WTC11 (cell line): ENCODE results near the gene MAMLD1. TPM values are rescaled to one million over a fixed set of nuclear protein-coding genes. Genes with fewer than 3 reads are reported as not detected.

ENCODE experiments used
- ATAC-seq: fragments of 200-7000 bp; cut with Tn5 transposase; 2 replicates; pipeline ENCODE4 v1.10.0; 2021; ENCODE audit warnings: mild to moderate bottlenecking, moderate library complexity
- CTCF ChIA-PET: fragments of 300-600 bp; sonication (Branson Sonifier 250); formaldehyde crosslinking; loops from one replicate; lab custom pipeline; 2021; ENCODE audit warnings: antibody characterized with exemption; lab: Charles Lee
- POLR2A ChIA-PET: fragments of 350-600 bp; sonication (Branson Sonifier 250); formaldehyde crosslinking; loops from one replicate; lab custom pipeline; 2021; ENCODE audit warnings: antibody characterized with exemption; lab: Charles Lee
- DNase-seq: peaks from one replicate; pipeline ENCODE4 v3.0.0; 2021; ENCODE audit warnings: low spot score
- H3K27ac Mint-ChIP-seq: 2 replicates; pipeline ENCODE4 v1.8.0; 2021; ENCODE audit warnings: mixed read lengths
- H3K27me3 Mint-ChIP-seq: 2 replicates; pipeline ENCODE4 v1.8.0; 2021; ENCODE audit warnings: low read depth, mild to moderate bottlenecking, moderate library complexity, mixed read lengths
- H3K36me3 Mint-ChIP-seq: 2 replicates; pipeline ENCODE4 v1.8.0; 2021; ENCODE audit warnings: mixed read lengths
- H3K4me1 Mint-ChIP-seq: 2 replicates; pipeline ENCODE4 v1.8.0; 2022; ENCODE audit warnings: mixed read lengths
- H3K4me3 Mint-ChIP-seq: 2 replicates; pipeline ENCODE4 v1.8.0; 2021; ENCODE audit warnings: mild to moderate bottlenecking, moderate library complexity, mixed read lengths
- H3K9me3 Mint-ChIP-seq: 2 replicates; pipeline ENCODE4 v1.8.0; 2021; ENCODE audit warnings: mixed read lengths
- ATF1 ChIP-seq: sonication (generic); formaldehyde crosslinking; IDR thresholded peaks from 2 replicates; pipeline ENCODE4 v1.8.1; 2023; ENCODE audit warnings: mild to moderate bottlenecking, moderate library complexity, missing genetic modification reagents
- CBFB ChIP-seq: sonication (generic); formaldehyde crosslinking; IDR thresholded peaks from 2 replicates; pipeline ENCODE4 v1.8.1; 2022; ENCODE audit warnings: mild to moderate bottlenecking, low read depth, missing genetic modification reagents
- GTF2I ChIP-seq: fragments of 250-450 bp; sonication (Bioruptor Pico); conservative IDR thresholded peaks from 2 replicates; pipeline ENCODE4 v1.4.0; 2021; ENCODE audit warnings: mild to moderate bottlenecking
- JAZF1 ChIP-seq: fragments of 250-450 bp; sonication (Bioruptor Pico); IDR thresholded peaks from 2 replicates; pipeline ENCODE4 v1.9.0; 2021; ENCODE audit warnings: moderate library complexity, mild to moderate bottlenecking, inconsistent platforms
- NFATC4 ChIP-seq: fragments of 250-450 bp; sonication (Bioruptor Pico); IDR thresholded peaks from 2 replicates; pipeline ENCODE4 v1.9.0; 2021; ENCODE audit warnings: mild to moderate bottlenecking
- SMAD3 ChIP-seq: sonication (generic); formaldehyde crosslinking; IDR thresholded peaks from 2 replicates; pipeline ENCODE4 v1.8.0; 2022; ENCODE audit warnings: missing genetic modification reagents, mild to moderate bottlenecking, borderline replicate concordance
- TP53 ChIP-seq: sonication (generic); formaldehyde crosslinking; IDR thresholded peaks from 2 replicates; pipeline ENCODE4 v1.8.1; 2023; ENCODE audit warnings: mild to moderate bottlenecking, missing genetic modification reagents
- ZNF121 ChIP-seq: sonication (generic); formaldehyde crosslinking; IDR thresholded peaks from 2 replicates; pipeline ENCODE4 v1.8.0; 2023; ENCODE audit warnings: missing genetic modification reagents
- ZNF232 ChIP-seq: sonication (generic); formaldehyde crosslinking; IDR thresholded peaks from 2 replicates; pipeline ENCODE4 v1.8.0; 2022; ENCODE audit warnings: mild to moderate bottlenecking, missing genetic modification reagents
- ZNF416 ChIP-seq: fragments of 250-450 bp; sonication (Bioruptor Pico); IDR thresholded peaks from 2 replicates; pipeline ENCODE4 v1.9.0; 2021; ENCODE audit warnings: mild to moderate bottlenecking, inconsistent platforms
- ZNF423 ChIP-seq: fragments of 250-450 bp; sonication (Bioruptor Pico); IDR thresholded peaks from 2 replicates; pipeline ENCODE4 v2.1.2; 2022; ENCODE audit warnings: mild to moderate bottlenecking, moderate library complexity
- total RNA-seq: library from RNA; stranded (reverse); gene quantifications from 3 replicates; pipeline ENCODE4 v1.2.3, GENCODE V29; 2021
- TF ChIP-seq, protein P1 (sequence below): sonication (generic); formaldehyde crosslinking; IDR thresholded peaks from 2 replicates; pipeline ENCODE4 v1.8.1; 2022; ENCODE audit warnings: low read depth, missing genetic modification reagents, borderline replicate concordance
- TF ChIP-seq, protein P2 (sequence below): fragments of 250-450 bp; sonication (Bioruptor Pico); IDR thresholded peaks from 2 replicates; pipeline ENCODE4 v1.9.0; 2021; ENCODE audit warnings: mild to moderate bottlenecking, borderline replicate concordance
- TF ChIP-seq, protein P3 (sequence below): sonication (generic); formaldehyde crosslinking; IDR thresholded peaks from 2 replicates; pipeline ENCODE4 v1.8.1; 2022; ENCODE audit warnings: mild to moderate bottlenecking, missing genetic modification reagents, moderate library complexity, borderline replicate concordance
- TF ChIP-seq, protein P4 (sequence below): sonication (generic); formaldehyde crosslinking; IDR thresholded peaks from 2 replicates; pipeline ENCODE4 v1.8.0; 2023; ENCODE audit warnings: missing genetic modification reagents
- TF ChIP-seq, protein P5 (sequence below): sonication (generic); formaldehyde crosslinking; IDR thresholded peaks from 2 replicates; pipeline ENCODE4 v1.8.1; 2023; ENCODE audit warnings: mild to moderate bottlenecking, missing genetic modification reagents

The MAMLD1 gene
- total RNA-seq, 1 experiment from 2014 or later = 0.35 TPM

DNA sequence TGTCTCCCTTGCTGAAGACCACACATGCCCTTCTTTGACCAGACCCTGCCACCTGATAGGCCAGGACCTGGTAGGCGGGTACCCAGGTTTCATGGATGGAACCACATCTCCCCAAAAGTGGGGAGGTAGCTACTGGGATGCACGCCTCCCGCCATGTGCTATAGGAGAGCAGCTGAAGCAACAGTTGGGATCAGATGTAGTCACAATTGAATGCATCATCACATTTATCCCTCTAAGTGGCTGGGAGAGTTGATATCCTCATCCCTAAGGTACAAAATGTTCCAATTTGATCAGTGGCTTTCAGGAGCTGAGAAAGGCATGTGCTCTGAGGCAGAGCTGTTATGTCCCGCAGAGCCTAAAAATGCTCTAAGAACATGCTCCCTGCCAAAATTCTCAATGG is 151.3 kb downstream of the MAMLD1 start (continued):
- no peak for TF ChIP-seq ZNF416 (CRISPR knock-in tag)
- TF ChIP-seq, protein P1, sequence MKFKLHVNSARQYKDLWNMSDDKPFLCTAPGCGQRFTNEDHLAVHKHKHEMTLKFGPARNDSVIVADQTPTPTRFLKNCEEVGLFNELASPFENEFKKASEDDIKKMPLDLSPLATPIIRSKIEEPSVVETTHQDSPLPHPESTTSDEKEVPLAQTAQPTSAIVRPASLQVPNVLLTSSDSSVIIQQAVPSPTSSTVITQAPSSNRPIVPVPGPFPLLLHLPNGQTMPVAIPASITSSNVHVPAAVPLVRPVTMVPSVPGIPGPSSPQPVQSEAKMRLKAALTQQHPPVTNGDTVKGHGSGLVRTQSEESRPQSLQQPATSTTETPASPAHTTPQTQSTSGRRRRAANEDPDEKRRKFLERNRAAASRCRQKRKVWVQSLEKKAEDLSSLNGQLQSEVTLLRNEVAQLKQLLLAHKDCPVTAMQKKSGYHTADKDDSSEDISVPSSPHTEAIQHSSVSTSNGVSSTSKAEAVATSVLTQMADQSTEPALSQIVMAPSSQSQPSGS (CRISPR knock-in tag) = no peak
- TF ChIP-seq, all 79 proteins: peak for 0

DNA sequence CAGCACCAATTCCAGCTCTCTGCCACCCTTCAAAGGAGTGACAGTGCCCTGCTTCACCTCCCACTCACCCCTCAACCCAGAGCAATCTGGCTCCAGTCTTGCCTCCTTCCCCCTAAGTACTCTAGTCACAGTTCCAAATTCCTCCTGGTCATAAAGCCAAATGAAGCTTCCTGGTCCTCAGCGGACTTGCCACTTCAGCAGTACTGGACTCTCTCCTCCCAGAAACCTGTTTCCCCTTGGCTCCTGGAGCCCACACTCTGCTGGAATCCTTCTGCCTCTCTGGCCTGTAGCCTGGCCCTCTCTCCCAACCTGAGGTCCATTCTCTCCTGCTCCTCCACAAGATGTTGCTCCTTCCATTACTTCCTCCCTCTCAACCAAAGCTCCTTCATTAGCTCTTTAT is 152.7 kb downstream of the MAMLD1 start:
- no peaks in the 10 kb centered on the region for H3K27me3 Mint-ChIP-seq
- TF ChIP-seq ATF1 (CRISPR knock-in tag) (no peak), JAZF1 (no peak), CBFB (CRISPR knock-in tag) (no peak), TP53 (CRISPR knock-in tag) (no peak), SMAD3 (no peak), ZNF423 (no peak), GTF2I (CRISPR knock-in tag) (no peak), ZNF121 (CRISPR knock-in tag) (no peak), ZNF232 (no peak), NFATC4 (CRISPR knock-in tag) (no peak)
- TF ChIP-seq, protein P2, sequence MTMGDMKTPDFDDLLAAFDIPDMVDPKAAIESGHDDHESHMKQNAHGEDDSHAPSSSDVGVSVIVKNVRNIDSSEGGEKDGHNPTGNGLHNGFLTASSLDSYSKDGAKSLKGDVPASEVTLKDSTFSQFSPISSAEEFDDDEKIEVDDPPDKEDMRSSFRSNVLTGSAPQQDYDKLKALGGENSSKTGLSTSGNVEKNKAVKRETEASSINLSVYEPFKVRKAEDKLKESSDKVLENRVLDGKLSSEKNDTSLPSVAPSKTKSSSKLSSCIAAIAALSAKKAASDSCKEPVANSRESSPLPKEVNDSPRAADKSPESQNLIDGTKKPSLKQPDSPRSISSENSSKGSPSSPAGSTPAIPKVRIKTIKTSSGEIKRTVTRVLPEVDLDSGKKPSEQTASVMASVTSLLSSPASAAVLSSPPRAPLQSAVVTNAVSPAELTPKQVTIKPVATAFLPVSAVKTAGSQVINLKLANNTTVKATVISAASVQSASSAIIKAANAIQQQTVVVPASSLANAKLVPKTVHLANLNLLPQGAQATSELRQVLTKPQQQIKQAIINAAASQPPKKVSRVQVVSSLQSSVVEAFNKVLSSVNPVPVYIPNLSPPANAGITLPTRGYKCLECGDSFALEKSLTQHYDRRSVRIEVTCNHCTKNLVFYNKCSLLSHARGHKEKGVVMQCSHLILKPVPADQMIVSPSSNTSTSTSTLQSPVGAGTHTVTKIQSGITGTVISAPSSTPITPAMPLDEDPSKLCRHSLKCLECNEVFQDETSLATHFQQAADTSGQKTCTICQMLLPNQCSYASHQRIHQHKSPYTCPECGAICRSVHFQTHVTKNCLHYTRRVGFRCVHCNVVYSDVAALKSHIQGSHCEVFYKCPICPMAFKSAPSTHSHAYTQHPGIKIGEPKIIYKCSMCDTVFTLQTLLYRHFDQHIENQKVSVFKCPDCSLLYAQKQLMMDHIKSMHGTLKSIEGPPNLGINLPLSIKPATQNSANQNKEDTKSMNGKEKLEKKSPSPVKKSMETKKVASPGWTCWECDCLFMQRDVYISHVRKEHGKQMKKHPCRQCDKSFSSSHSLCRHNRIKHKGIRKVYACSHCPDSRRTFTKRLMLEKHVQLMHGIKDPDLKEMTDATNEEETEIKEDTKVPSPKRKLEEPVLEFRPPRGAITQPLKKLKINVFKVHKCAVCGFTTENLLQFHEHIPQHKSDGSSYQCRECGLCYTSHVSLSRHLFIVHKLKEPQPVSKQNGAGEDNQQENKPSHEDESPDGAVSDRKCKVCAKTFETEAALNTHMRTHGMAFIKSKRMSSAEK = no peak
- TF ChIP-seq, protein P3, sequence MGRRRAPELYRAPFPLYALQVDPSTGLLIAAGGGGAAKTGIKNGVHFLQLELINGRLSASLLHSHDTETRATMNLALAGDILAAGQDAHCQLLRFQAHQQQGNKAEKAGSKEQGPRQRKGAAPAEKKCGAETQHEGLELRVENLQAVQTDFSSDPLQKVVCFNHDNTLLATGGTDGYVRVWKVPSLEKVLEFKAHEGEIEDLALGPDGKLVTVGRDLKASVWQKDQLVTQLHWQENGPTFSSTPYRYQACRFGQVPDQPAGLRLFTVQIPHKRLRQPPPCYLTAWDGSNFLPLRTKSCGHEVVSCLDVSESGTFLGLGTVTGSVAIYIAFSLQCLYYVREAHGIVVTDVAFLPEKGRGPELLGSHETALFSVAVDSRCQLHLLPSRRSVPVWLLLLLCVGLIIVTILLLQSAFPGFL (CRISPR knock-in tag) = no peak
- TF ChIP-seq, protein P4, sequence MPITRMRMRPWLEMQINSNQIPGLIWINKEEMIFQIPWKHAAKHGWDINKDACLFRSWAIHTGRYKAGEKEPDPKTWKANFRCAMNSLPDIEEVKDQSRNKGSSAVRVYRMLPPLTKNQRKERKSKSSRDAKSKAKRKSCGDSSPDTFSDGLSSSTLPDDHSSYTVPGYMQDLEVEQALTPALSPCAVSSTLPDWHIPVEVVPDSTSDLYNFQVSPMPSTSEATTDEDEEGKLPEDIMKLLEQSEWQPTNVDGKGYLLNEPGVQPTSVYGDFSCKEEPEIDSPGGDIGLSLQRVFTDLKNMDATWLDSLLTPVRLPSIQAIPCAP (CRISPR knock-in tag) = no peak
- TF ChIP-seq, protein P5, sequence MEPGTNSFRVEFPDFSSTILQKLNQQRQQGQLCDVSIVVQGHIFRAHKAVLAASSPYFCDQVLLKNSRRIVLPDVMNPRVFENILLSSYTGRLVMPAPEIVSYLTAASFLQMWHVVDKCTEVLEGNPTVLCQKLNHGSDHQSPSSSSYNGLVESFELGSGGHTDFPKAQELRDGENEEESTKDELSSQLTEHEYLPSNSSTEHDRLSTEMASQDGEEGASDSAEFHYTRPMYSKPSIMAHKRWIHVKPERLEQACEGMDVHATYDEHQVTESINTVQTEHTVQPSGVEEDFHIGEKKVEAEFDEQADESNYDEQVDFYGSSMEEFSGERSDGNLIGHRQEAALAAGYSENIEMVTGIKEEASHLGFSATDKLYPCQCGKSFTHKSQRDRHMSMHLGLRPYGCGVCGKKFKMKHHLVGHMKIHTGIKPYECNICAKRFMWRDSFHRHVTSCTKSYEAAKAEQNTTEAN (CRISPR knock-in tag) = no peak
- TF ChIP-seq, protein P1 (CRISPR knock-in tag) = no peak
- CTCF ChIA-PET = interaction anchor here (0.6 to 2.7 kb wide), 2 partner anchors 21 to 28 kb away, joined by 3 to 9 read pairs; no protein-coding TSS in a partner anchor
- no peak for ATAC-seq
- no peaks in the 10 kb centered on the region for H3K9me3 Mint-ChIP-seq
- DNase-seq = no peak
- H3K27ac Mint-ChIP-seq = no peak overlapping the region
- POLR2A ChIA-PET = no interaction called here
- H3K36me3 Mint-ChIP-seq = no peaks in the 10 kb centered on the region
- peaks cover 30% of the 10 kb centered on the region for H3K4me1 Mint-ChIP-seq
- no peak overlapping the region for H3K4me3 Mint-ChIP-seq
